ENCODE results near the gene USP24.

USP24 gene

GRCh38 chr1:55230659-55231058 lies 15.5 kb upstream of the USP24 start:
- TF ChIP-seq ZBTB7A (IDR thresholded peaks at IDR 0.05; ENCODE audit: low read depth) (no peak), REST (IDR thresholded peaks at IDR 0.05; ENCODE audit: low read depth) (no peak), CEBPB (IDR thresholded peaks at IDR 0.05) (no peak), TAF1 (IDR thresholded peaks at IDR 0.05; ENCODE audit: low read depth) (no peak), MAX (IDR thresholded peaks at IDR 0.05) (no peak), TCF12 (IDR thresholded peaks at IDR 0.05; ENCODE audit: low read depth) (no peak), CREB1 (IDR thresholded peaks at IDR 0.05; ENCODE audit: low read depth) (no peak), EP300 (IDR thresholded peaks at IDR 0.05; ENCODE audit: borderline replicate concordance) (no peak), EGR1 (IDR thresholded peaks at IDR 0.05) (no peak), FOXM1 (IDR thresholded peaks at IDR 0.05; ENCODE audit: borderline replicate concordance, low read depth) (no peak), RAD21 (IDR thresholded peaks at IDR 0.05; ENCODE audit: low read depth) (no peak), USF1 (IDR thresholded peaks at IDR 0.05) (no peak), YY1 (IDR thresholded peaks at IDR 0.05; ENCODE audit: low read depth) (no peak)

GRCh38 chr1:55225228-55225627 lies 10.1 kb upstream of the USP24 start:
- TF ChIP-seq CEBPB (IDR thresholded peaks at IDR 0.05): no peak
- no peak for TF ChIP-seq EGR1 (IDR thresholded peaks at IDR 0.05)
- TF ChIP-seq RAD21 (IDR thresholded peaks at IDR 0.05; ENCODE audit: low read depth): no peak
- no peak for TF ChIP-seq FOXM1 (IDR thresholded peaks at IDR 0.05; ENCODE audit: borderline replicate concordance, low read depth)
- TF ChIP-seq TEAD4 (IDR thresholded peaks at IDR 0.05): no peak
- no peak for TF ChIP-seq ZBTB7A (IDR thresholded peaks at IDR 0.05; ENCODE audit: low read depth)
- TF ChIP-seq CREB1 (IDR thresholded peaks at IDR 0.05; ENCODE audit: low read depth): no peak
- TF ChIP-seq REST (IDR thresholded peaks at IDR 0.05; ENCODE audit: low read depth): no peak
- TF ChIP-seq TCF12 (IDR thresholded peaks at IDR 0.05; ENCODE audit: low read depth): no peak
- no peak for TF ChIP-seq MAX (IDR thresholded peaks at IDR 0.05)
- TF ChIP-seq NFIC (IDR thresholded peaks at IDR 0.05): no peak
- TF ChIP-seq EP300 (IDR thresholded peaks at IDR 0.05; ENCODE audit: borderline replicate concordance): no peak
- TF ChIP-seq USF1 (IDR thresholded peaks at IDR 0.05): no peak
- no peak for TF ChIP-seq YY1 (IDR thresholded peaks at IDR 0.05; ENCODE audit: low read depth)
- TF ChIP-seq TAF1 (IDR thresholded peaks at IDR 0.05; ENCODE audit: low read depth): no peak

GRCh38 chr1:55224729-55225128 lies 9.6 kb upstream of the USP24 start:
- TF ChIP-seq NFIC (IDR thresholded peaks at IDR 0.05): no peak
- TF ChIP-seq EGR1 (IDR thresholded peaks at IDR 0.05): no peak
- no peak for TF ChIP-seq FOXM1 (IDR thresholded peaks at IDR 0.05; ENCODE audit: borderline replicate concordance, low read depth)
- no peak for TF ChIP-seq YY1 (IDR thresholded peaks at IDR 0.05; ENCODE audit: low read depth)
- no peak for TF ChIP-seq TAF1 (IDR thresholded peaks at IDR 0.05; ENCODE audit: low read depth)
- TF ChIP-seq MAX (IDR thresholded peaks at IDR 0.05): no peak

GRCh38 chr1:55222152-55222551 lies 7.0 kb upstream of the USP24 start:
- no peak for TF ChIP-seq ZBTB7A (IDR thresholded peaks at IDR 0.05; ENCODE audit: low read depth)
- TF ChIP-seq USF1 (IDR thresholded peaks at IDR 0.05): no peak
- no peak for TF ChIP-seq CREB1 (IDR thresholded peaks at IDR 0.05; ENCODE audit: low read depth)
- TF ChIP-seq REST (IDR thresholded peaks at IDR 0.05; ENCODE audit: low read depth): no peak
- TF ChIP-seq TCF12 (IDR thresholded peaks at IDR 0.05; ENCODE audit: low read depth): no peak
- TF ChIP-seq RAD21 (IDR thresholded peaks at IDR 0.05; ENCODE audit: low read depth): no peak
- TF ChIP-seq CEBPB (IDR thresholded peaks at IDR 0.05): no peak
- no peak for TF ChIP-seq NFIC (IDR thresholded peaks at IDR 0.05)
- TF ChIP-seq MAX (IDR thresholded peaks at IDR 0.05): no peak
- no peak for TF ChIP-seq EP300 (IDR thresholded peaks at IDR 0.05; ENCODE audit: borderline replicate concordance)
- TF ChIP-seq TEAD4 (IDR thresholded peaks at IDR 0.05): no peak
- no peak for TF ChIP-seq YY1 (IDR thresholded peaks at IDR 0.05; ENCODE audit: low read depth)
- no peak for TF ChIP-seq TAF1 (IDR thresholded peaks at IDR 0.05; ENCODE audit: low read depth)
- no peak for TF ChIP-seq EGR1 (IDR thresholded peaks at IDR 0.05)
- no peak for TF ChIP-seq FOXM1 (IDR thresholded peaks at IDR 0.05; ENCODE audit: borderline replicate concordance, low read depth)

All from Ishikawa (cell line).